ENCODE data around the gene IL15RA. TPM values are rescaled to one million over a fixed set of nuclear protein-coding genes. Genes with fewer than 3 reads are reported as not detected.

Gene IL15RA
- polyA plus RNA-seq (2013, experiment 1 of 2) = 0.22 TPM
- not detected for polyA plus RNA-seq (2013, experiment 2 of 2)

- no peak within 1 kb of the TSS for H3K27ac ChIP-seq (ENCODE audit: low read depth, low read length, severe bottlenecking)
These were observed at the start of gene IL15RA for GRCh38 chr10:5977471-5978229. Gene IL15RA (minus strand): TSS chr10:5977543. CDS start chr10:5977492, 51 bp downstream.

GRCh38 chr10:6025683-6026255, 48.4 kb upstream of the IL15RA start:
- Histone ChIP-seq H3K27ac (ENCODE audit: low read depth, low read length, severe bottlenecking) (no peak overlapping the region), H3K4me3 (ENCODE audit: extremely low read depth, insufficient read depth, low read length, poor library complexity, severe bottlenecking) (no peak overlapping the region), H3K9me3 (ENCODE audit: control insufficient read depth, low read length) (no peaks in the 10 kb centered on the region), H3K36me3 (ENCODE audit: control insufficient read depth, insufficient read depth, low read length) (no peaks in the 10 kb centered on the region), H3K4me1 (ENCODE audit: control insufficient read depth, insufficient read depth, low read length, poor library complexity, severe bottlenecking) (no peaks in the 10 kb centered on the region)
- 89 to 95% methylated on average over 5 to 6 of the region's 6 CpGs for WGBS, 2 experiments (ENCODE audit: insufficient coverage in 2 of 2)

More at GRCh38 chr10:5977471-5978229, at the start of gene IL15RA:
- WGBS, 2 experiments (ENCODE audit: insufficient coverage in 2 of 2) = 0 to 1% methylated on average over 58 to 71 of the region's 80 CpGs
- Histone ChIP-seq H3K4me1 (ENCODE audit: control insufficient read depth, insufficient read depth, low read length, poor library complexity, severe bottlenecking) (no peaks in the 10 kb centered on the region), H3K36me3 (ENCODE audit: control insufficient read depth, insufficient read depth, low read length) (no peaks in the 10 kb centered on the region), H3K4me3 (ENCODE audit: extremely low read depth, insufficient read depth, low read length, poor library complexity, severe bottlenecking) (peak within 1 kb of the TSS; percentile 49), H3K9me3 (ENCODE audit: control insufficient read depth, low read length) (no peaks in the 10 kb centered on the region)

GRCh38 chr10:6024334-6024682, 47.0 kb upstream of the IL15RA start:
- WGBS, 2 experiments (ENCODE audit: insufficient coverage in 2 of 2) = 93 to 96% methylated on average over 6 to 8 of the region's 10 CpGs
- Histone ChIP-seq H3K4me3 (ENCODE audit: extremely low read depth, insufficient read depth, low read length, poor library complexity, severe bottlenecking) (no peak overlapping the region), H3K9me3 (ENCODE audit: control insufficient read depth, low read length) (no peaks in the 10 kb centered on the region)

GRCh38 chr10:6023661-6024333, 46.5 kb upstream of the IL15RA start:
- Histone ChIP-seq H3K4me1 (ENCODE audit: control insufficient read depth, insufficient read depth, low read length, poor library complexity, severe bottlenecking) (no peaks in the 10 kb centered on the region), H3K36me3 (ENCODE audit: control insufficient read depth, insufficient read depth, low read length) (no peaks in the 10 kb centered on the region)
- 82 to 89% methylated on average over 11 of the region's 12 CpGs for WGBS, 2 experiments (ENCODE audit: insufficient coverage in 2 of 2)

More at GRCh38 chr10:6024334-6024682, 47.0 kb upstream of the IL15RA start:
- Histone ChIP-seq H3K27ac (ENCODE audit: low read depth, low read length, severe bottlenecking) (no peak overlapping the region), H3K36me3 (ENCODE audit: control insufficient read depth, insufficient read depth, low read length) (no peaks in the 10 kb centered on the region), H3K4me1 (ENCODE audit: control insufficient read depth, insufficient read depth, low read length, poor library complexity, severe bottlenecking) (no peaks in the 10 kb centered on the region)

GRCh38 chr10:6022660-6023059, 45.3 kb upstream of the IL15RA start:
- Histone ChIP-seq H3K27ac (ENCODE audit: low read depth, low read length, severe bottlenecking) (no peak overlapping the region), H3K4me1 (ENCODE audit: control insufficient read depth, insufficient read depth, low read length, poor library complexity, severe bottlenecking) (no peaks in the 10 kb centered on the region), H3K4me3 (ENCODE audit: extremely low read depth, insufficient read depth, low read length, poor library complexity, severe bottlenecking) (no peak overlapping the region), H3K9me3 (ENCODE audit: control insufficient read depth, low read length) (no peaks in the 10 kb centered on the region), H3K36me3 (ENCODE audit: control insufficient read depth, insufficient read depth, low read length) (no peaks in the 10 kb centered on the region)
- WGBS, 2 experiments (ENCODE audit: insufficient coverage in 2 of 2) = 82 to 100% methylated on average over 1 to 2 of the region's 3 CpGs

More at GRCh38 chr10:6023661-6024333, 46.5 kb upstream of the IL15RA start:
- H3K9me3 ChIP-seq (ENCODE audit: control insufficient read depth, low read length) = no peaks in the 10 kb centered on the region
- no peak overlapping the region for H3K4me3 ChIP-seq (ENCODE audit: extremely low read depth, insufficient read depth, low read length, poor library complexity, severe bottlenecking)
- H3K27ac ChIP-seq (ENCODE audit: low read depth, low read length, severe bottlenecking) = no peak overlapping the region

- Histone ChIP-seq H3K4me1 (ENCODE audit: control insufficient read depth, insufficient read depth, low read length, poor library complexity, severe bottlenecking) (no peaks in the 10 kb centered on the region), H3K36me3 (ENCODE audit: control insufficient read depth, insufficient read depth, low read length) (no peaks in the 10 kb centered on the region), H3K4me3 (ENCODE audit: extremely low read depth, insufficient read depth, low read length, poor library complexity, severe bottlenecking) (no peak overlapping the region), H3K27ac (ENCODE audit: low read depth, low read length, severe bottlenecking) (no peak overlapping the region), H3K9me3 (ENCODE audit: control insufficient read depth, low read length) (no peaks in the 10 kb centered on the region)
- 95 to 100% methylated on average over 7 to 8 of the region's 9 CpGs for WGBS, 2 experiments (ENCODE audit: insufficient coverage in 2 of 2)
These were observed 43.5 kb upstream of the IL15RA start for GRCh38 chr10:6020826-6021225.

- no peak overlapping the region for H3K4me3 ChIP-seq (ENCODE audit: extremely low read depth, insufficient read depth, low read length, poor library complexity, severe bottlenecking)
These were observed 42.5 kb upstream of the IL15RA start for GRCh38 chr10:6019796-6020195.

GRCh38 chr10:6019010-6019782, 41.9 kb upstream of the IL15RA start:
- H3K27ac ChIP-seq (ENCODE audit: low read depth, low read length, severe bottlenecking) = no peak overlapping the region
- WGBS, 2 experiments (ENCODE audit: insufficient coverage in 2 of 2) = 78 to 88% methylated on average over 4 to 6 of the region's 6 CpGs
- H3K36me3 ChIP-seq (ENCODE audit: control insufficient read depth, insufficient read depth, low read length) = no peaks in the 10 kb centered on the region
- H3K9me3 ChIP-seq (ENCODE audit: control insufficient read depth, low read length) = no peaks in the 10 kb centered on the region
- H3K4me1 ChIP-seq (ENCODE audit: control insufficient read depth, insufficient read depth, low read length, poor library complexity, severe bottlenecking) = no peaks in the 10 kb centered on the region
- H3K4me3 ChIP-seq (ENCODE audit: extremely low read depth, insufficient read depth, low read length, poor library complexity, severe bottlenecking) = no peak overlapping the region

More at GRCh38 chr10:6019796-6020195, 42.5 kb upstream of the IL15RA start:
- WGBS, 2 experiments (ENCODE audit: insufficient coverage in 2 of 2) = 82 to 87% methylated on average over 7 to 9 of the region's 12 CpGs
- Histone ChIP-seq H3K4me1 (ENCODE audit: control insufficient read depth, insufficient read depth, low read length, poor library complexity, severe bottlenecking) (no peaks in the 10 kb centered on the region), H3K36me3 (ENCODE audit: control insufficient read depth, insufficient read depth, low read length) (no peaks in the 10 kb centered on the region), H3K27ac (ENCODE audit: low read depth, low read length, severe bottlenecking) (no peak overlapping the region), H3K9me3 (ENCODE audit: control insufficient read depth, low read length) (no peaks in the 10 kb centered on the region)

- H3K36me3 ChIP-seq (ENCODE audit: control insufficient read depth, insufficient read depth, low read length) = no peaks in the 10 kb centered on the region
- H3K4me3 ChIP-seq (ENCODE audit: extremely low read depth, insufficient read depth, low read length, poor library complexity, severe bottlenecking) = no peak overlapping the region
- H3K4me1 ChIP-seq (ENCODE audit: control insufficient read depth, insufficient read depth, low read length, poor library complexity, severe bottlenecking) = no peaks in the 10 kb centered on the region
- 89 to 93% methylated on average over 1 to 3 of the region's 5 CpGs for WGBS, 2 experiments (ENCODE audit: insufficient coverage in 2 of 2)
- H3K9me3 ChIP-seq (ENCODE audit: control insufficient read depth, low read length) = no peaks in the 10 kb centered on the region
- peak overlapping the region; percentile 31 for H3K27ac ChIP-seq (ENCODE audit: low read depth, low read length, severe bottlenecking)
These were observed 41.1 kb upstream of the IL15RA start for GRCh38 chr10:6018422-6018821.

GRCh38 chr10:6017781-6018354, 40.5 kb upstream of the IL15RA start:
- Histone ChIP-seq H3K4me3 (ENCODE audit: extremely low read depth, insufficient read depth, low read length, poor library complexity, severe bottlenecking) (no peak overlapping the region), H3K27ac (ENCODE audit: low read depth, low read length, severe bottlenecking) (peak overlapping the region; percentile 31), H3K36me3 (ENCODE audit: control insufficient read depth, insufficient read depth, low read length) (no peaks in the 10 kb centered on the region), H3K4me1 (ENCODE audit: control insufficient read depth, insufficient read depth, low read length, poor library complexity, severe bottlenecking) (no peaks in the 10 kb centered on the region), H3K9me3 (ENCODE audit: control insufficient read depth, low read length) (no peaks in the 10 kb centered on the region)
- WGBS, 2 experiments (ENCODE audit: insufficient coverage in 2 of 2) = 93 to 94% methylated on average over 3 to 8 of the region's 8 CpGs
